Inferior parietal cortex (tissue), 1 donor: Measurements from ENCODE around the gene TMEM109.
A peak's percentile ranks its signal among the peaks of the same experiment; 100 is the strongest.

ENCODE experiments used
- DNase-seq: peaks from one replicate; pipeline ENCODE4 v3.0.0-alpha.2; 2016; ENCODE audit errors: extremely low spot score

Gene TMEM109

GRCh38 chr11:60913793-60914632 lies at the start of gene TMEM109:
TMEM109 (plus strand) TSS chr11:60914158; CDS start chr11:60919694, 5,536 bp downstream.
- peak; percentile 97 for DNase-seq

- no peak for DNase-seq
Measured at GRCh38 chr11:60864856-60865513, 49.0 kb upstream of the TMEM109 start.

GRCh38 chr11:60866911-60867870 lies 46.8 kb upstream of the TMEM109 start, which contains the start of gene ZP1:
ZP1 (plus strand) TSS chr11:60867542; CDS start chr11:60867562, 20 bp downstream.
- DNase-seq: no peak

DNA sequence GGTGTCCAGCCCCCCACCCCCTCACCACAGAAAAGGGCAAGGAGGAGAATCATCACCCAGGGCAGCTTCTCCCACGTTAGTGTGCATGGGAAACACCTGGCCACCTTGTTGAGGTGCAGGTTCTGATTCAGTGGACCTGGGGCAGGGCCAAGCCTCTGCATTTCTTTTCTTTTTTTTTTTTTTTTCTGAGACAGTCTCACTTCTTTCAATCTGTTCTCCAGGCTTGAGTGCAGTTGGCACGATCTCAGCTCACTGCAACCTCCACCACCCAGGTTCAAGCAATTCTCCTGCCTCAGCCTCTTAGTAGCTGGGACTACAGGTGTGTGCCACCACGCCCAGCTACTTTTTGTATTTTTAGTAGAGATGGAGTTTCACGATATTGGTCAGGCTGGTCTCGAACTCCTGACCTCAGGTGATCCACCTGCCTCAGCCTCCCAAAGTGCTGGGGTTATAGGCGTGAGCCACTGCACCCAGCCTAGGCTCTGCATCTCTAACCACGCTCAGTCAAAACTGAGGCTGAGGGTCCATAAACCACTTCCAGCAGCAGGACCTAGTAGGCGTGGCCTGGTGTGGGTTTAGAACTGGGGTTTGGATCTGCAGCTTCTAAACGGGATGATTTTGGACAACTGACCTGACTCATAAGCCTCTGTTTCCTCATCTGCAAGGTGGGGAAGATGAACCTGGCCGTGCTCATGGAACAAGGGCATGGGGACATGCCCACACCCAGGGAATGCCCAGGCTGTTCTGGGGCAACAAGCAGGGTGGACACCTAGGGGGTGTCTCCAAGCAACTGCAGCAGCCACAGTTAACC lies 45.9 kb upstream of the TMEM109 start:
- no peak for DNase-seq

DNA sequence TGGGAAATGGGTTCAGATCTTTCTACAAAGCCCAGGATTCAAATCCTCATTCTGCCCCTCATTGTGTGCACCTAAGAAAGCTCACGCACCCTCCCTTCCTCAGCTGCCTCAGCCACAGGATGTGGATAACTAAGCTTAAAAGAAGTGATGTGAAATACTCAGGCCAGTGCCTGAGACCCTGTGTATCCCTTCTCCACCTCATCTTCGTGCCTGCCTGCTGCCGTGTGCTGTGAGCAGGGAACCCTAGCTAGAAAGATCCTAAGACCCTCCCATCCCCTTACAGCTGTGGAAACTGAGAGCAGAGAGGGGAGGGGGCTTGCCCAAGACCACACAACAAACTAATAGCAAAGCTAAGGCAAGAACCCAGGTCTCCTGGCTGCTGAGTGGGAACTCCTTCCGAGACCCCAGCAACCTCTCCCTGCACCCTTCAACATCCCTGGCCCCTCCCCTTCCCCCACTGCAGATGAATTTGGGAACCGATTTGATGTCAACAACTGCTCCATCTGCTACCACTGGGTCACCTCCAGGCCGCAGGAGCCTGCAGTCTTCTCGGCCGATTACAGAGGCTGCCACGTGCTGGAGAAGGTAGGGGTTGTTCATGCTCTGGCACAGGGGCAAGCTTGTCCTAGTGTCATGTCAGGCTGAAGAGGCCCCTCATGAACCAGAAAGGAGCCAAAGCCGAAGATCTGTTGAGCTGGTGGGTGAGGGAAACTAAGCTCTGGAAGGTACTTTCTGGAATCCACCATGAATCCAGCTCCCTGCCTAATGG lies 45.1 kb upstream of the TMEM109 start:
- no peak for DNase-seq

DNA sequence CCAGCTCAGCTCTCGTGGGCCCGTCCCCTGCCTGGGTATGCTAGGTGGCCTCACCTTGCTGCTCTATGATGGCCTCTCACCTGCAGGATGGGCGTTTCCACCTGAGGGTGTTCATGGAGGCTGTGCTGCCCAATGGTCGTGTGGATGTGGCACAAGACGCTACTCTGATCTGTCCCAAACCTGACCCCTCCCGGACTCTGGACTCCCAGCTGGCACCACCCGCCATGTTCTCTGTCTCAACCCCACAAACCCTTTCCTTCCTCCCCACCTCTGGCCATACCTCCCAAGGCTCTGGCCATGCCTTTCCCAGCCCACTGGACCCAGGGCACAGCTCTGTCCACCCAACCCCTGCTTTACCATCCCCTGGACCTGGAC lies 44.5 kb upstream of the TMEM109 start:
- no peak for DNase-seq

GRCh38 chr11:60870276-60870675 lies 43.7 kb upstream of the TMEM109 start:
- no peak for DNase-seq

DNA sequence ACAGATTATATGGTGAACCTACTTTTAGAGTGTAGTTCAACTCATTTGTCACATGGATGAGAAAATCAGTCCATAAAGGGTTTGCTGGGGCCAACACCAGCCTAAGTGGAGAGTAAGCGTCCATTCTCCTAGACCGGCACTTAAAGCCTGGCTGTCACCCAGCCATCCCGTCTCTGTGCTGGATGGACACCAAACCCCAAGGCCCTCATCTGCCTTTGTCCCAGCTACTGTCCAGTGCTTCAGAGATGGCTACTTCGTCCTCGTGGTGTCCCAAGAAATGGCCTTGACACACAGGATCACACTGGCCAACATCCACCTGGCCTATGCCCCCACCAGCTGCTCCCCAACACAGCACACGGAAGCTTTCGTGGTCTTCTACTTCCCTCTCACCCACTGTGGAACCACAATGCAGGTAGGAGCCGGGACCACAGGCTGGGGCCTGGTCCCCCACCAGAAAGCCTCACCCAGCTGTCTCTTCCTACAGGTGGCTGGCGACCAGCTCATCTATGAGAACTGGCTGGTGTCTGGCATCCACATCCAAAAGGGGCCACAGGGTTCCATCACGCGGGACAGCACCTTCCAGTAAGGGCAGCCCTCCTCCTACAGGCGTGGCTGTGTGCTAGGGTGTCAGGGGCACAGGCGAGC lies 43.1 kb upstream of the TMEM109 start:
- DNase-seq: no peak

- DNase-seq: no peak
Measured at GRCh38 chr11:60871378-60872061, 42.4 kb upstream of the TMEM109 start.

DNA sequence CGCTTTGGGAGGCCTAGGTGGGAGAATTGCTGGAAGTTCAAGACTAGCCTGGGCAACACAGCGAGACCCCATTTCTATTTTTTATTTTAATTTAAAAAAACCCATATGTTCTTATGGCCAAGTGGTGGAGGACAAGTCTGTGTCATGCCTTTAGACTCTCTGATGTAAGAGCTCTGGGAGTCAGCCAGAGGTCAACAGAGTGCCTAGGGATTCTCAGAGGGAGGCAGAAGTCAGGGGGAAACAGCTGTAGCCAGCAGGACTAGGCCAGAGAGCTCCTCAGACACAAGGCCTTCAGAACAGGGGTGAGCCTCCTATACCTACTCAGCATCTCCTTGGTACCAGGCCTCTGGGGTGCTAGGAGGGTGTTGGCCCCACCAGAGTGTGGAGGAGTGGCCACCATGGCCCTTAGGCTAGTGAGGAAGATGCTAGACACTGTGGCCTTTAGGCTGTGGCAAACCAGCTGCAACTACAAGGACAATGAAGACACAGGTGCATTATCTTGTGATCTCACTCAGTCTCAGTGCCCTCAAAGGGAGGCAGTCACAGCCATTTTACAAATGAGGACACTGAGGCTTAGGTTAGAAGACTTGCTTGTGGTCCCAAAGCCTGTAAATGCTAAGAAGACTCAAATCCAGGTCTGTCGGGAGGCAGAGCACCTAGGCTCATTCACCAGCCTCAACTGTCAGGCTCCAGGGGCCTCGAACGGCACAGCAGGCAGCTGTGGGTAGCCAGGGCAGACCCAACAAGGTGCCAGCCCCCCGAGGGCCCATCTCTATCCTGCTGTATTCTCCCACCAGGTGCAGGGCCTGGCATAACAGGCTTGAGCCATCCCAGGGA lies 41.6 kb upstream of the TMEM109 start:
- DNase-seq: no peak

DNA sequence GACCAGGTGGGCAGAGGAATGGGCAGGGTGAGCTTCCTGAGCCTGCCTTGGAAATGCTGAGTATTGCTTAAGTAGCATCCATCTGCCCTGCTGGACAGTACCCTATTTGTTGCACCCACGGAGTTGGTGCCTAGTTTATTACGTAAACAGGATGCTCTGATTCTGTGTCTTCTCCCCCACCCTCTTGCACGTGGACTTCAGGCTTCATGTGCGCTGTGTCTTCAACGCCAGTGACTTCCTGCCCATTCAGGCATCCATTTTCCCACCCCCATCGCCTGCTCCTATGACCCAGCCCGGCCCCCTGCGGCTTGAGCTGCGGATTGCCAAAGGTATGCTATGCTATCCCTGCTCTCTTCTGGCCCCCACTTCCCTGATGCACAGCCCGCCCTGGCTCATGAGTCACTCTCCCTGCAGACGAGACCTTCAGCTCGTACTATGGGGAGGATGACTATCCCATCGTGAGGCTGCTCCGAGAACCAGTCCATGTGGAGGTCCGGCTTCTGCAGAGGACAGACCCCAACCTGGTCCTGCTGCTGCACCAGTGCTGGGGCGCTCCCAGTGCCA lies 40.9 kb upstream of the TMEM109 start:
- no peak for DNase-seq

- no peak for DNase-seq
Measured at GRCh38 chr11:60873533-60873932, 40.4 kb upstream of the TMEM109 start.

DNA sequence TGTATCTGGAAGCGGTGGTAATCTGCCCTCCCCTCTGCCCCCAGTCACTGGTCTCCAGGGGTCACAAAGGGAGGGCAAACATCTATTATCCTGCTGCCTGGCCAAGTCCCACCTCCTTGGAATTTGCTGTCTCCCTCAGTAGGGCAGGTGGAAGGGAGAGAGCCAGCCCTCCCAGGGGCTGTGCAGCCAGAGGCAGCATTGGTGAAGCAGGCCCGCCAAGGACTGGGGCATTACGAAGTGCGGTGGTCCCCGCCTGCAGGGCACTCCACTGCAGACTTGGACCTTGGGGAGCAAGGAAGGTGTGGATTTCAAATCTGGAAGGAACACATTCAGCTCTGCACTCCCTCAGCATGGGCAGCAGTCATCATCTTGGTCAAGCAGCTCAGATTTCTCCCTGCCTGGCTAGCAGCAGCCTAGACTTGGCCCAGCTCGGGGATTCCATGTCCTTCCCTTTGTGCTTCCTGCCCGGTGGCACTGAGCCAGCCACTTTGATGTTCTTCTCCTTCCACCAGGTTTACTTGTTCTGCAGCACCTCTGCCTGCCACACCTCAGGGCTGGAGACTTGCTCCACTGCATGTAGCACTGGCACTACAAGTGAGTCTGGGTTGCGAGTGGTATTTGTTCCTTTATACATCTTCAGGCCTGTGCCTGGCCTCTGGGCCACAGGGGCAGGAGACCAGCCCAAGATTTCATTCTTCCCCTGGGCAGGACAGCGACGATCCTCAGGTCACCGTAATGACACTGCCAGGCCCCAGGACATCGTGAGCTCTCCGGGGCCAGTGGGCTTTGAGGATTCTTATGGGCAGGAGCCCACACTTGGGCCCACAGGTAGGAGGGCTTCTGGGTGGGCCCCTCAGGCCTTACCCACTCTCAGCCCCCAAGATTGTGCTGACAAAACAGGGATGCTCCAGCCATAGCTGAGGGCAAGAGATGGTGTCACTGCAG lies 39.3 kb upstream of the TMEM109 start:
- DNase-seq: no peak

DNA sequence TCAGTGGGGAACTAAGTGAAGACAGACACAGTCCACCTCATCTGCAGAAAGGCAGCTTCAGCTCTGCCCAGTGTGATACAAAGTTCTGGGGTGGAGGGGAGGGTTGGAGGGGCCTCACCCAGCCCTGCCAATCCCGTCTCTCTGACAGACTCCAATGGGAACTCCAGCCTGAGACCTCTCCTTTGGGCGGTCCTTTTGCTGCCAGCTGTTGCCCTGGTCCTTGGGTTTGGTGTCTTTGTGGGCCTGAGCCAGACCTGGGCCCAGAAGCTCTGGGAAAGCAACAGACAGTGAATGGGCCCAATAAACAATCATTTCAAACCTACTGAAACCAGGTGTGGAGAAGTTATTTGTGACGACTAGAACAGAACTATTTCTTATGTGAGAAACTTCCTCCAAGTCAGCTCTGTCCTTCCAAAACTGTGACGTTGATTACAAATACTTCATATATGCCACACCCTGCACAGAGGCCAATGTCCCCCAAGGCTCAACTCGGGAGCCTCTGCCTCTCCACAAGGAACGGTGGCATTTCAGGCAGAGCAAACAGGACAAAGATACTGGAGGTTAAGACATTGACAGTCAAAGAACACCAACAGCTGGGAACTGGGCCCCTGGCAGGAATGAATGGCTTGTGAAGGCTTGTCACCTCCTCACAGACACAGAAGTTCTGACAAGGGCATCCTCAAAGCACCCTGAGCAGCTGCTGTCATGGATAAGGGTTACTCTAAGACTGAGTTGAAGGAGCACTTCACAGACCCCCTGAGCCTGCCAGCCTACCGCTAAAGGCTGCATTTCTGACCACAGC lies 38.4 kb upstream of the TMEM109 start:
- no peak for DNase-seq

DNA sequence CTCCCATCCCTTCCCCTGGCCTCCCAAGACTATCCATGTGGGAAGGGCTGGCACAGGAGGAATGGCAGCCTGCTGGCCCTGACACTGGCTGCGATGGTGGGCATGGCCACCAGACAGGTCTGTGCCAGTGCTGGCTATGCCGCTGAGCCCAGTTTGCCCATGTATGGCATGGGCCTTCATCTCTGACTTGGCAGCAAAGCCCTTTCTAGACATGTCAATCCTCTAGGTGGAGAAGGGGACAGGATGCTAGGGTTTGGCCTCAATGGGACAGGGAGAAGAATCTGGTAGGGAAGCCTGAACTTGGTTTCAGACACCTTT lies 37.8 kb upstream of the TMEM109 start:
- DNase-seq: no peak
